Adrenal gland (tissue), 5 donors: ENCODE data around the gene ZDHHC24.

Experiments used
- POLR2A ChIP-seq, 2 donors: fragments of 450-650 bp; IDR thresholded peaks; one replicate each; pipeline ENCODE4 v1.6.1; 2017; ENCODE audit warnings: antibody characterized with exemption in 2 of 2, mild to moderate bottlenecking in 2 of 2, moderate library complexity in 1 of 2
- TF ChIP-seq, protein P1 (sequence below), 6 experiments: fragments of 450-650 bp in 4 of 6; fragments of 200-600 bp in 2 of 6; sonication (generic) in 1 of 6; IDR thresholded peaks; 1 replicate in 5 of 6; 2 replicates in 1 of 6; pipeline versions ENCODE4 v1.5.1 to v1.8.0; 2016 to 2021; ENCODE audit warnings: antibody characterized with exemption in 6 of 6, mild to moderate bottlenecking in 2 of 6, moderate library complexity in 1 of 6
- donor health status: DM: no; HTN: no; CAD: no.

DNA sequence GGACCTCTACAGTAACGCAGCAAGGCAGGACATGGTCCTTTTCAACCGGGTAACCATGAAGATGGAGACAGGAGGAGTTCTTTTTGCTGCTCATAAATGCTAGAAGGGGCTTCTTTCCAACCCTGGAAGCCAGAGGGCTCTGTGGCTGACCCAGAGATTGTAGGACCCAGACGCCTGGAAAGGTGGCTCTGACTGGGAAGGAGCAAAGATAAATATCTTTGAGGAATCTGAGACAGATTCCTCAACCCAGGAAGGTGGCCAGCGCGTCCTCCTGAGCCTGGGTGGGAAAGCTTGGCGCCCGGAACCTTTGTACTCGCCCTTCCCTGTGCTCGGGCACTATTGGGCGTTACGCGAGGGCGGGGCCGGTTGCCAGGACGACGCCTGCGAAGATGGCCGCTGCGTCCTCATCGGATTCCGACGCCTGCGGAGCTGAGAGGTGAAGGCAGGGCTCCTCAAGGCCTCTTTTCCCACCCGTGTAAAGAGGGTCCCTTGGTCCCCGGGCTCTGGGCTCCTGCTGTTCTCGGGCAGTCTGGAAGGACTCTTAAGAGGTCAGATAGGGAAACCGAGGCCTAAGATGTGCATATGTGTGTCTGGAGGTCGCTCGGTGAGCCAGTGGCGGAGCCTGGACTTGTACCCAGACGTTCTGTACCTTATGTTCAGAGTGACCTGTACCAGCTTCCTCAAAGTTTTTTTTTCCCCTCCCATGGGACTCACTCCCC lies 35.4 kb downstream of the ZDHHC24 start, which contains the start of gene BBS1:
- TF ChIP-seq, protein P1, sequence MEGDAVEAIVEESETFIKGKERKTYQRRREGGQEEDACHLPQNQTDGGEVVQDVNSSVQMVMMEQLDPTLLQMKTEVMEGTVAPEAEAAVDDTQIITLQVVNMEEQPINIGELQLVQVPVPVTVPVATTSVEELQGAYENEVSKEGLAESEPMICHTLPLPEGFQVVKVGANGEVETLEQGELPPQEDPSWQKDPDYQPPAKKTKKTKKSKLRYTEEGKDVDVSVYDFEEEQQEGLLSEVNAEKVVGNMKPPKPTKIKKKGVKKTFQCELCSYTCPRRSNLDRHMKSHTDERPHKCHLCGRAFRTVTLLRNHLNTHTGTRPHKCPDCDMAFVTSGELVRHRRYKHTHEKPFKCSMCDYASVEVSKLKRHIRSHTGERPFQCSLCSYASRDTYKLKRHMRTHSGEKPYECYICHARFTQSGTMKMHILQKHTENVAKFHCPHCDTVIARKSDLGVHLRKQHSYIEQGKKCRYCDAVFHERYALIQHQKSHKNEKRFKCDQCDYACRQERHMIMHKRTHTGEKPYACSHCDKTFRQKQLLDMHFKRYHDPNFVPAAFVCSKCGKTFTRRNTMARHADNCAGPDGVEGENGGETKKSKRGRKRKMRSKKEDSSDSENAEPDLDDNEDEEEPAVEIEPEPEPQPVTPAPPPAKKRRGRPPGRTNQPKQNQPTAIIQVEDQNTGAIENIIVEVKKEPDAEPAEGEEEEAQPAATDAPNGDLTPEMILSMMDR (IDR thresholded peaks at IDR 0.05): no peak
- TF ChIP-seq POLR2A (IDR thresholded peaks at IDR 0.05): peak in 1 of 2 donors; percentile 18
